Neural cell (in vitro differentiated cells): Measurements from ENCODE around the gene COLQ.

Experiments used
- CTCF ChIP-seq: fragments of 450-650 bp; IDR thresholded peaks from 2 replicates; pipeline ENCODE4 v1.5.1; 2014; ENCODE audit warnings: antibody characterized with exemption, mild to moderate bottlenecking, moderate library complexity; ENCODE audit not compliant: poor library complexity, severe bottlenecking
- RAD21 ChIP-seq: fragments of 450-650 bp; conservative IDR thresholded peaks from 2 replicates; pipeline ENCODE4 v1.6.1; 2014; ENCODE audit warnings: antibody characterized with exemption, mild to moderate bottlenecking, moderate library complexity
- REST ChIP-seq: IDR thresholded peaks from 2 replicates; pipeline ENCODE4 v1.6.1; 2012; ENCODE audit warnings: borderline replicate concordance

DNA sequence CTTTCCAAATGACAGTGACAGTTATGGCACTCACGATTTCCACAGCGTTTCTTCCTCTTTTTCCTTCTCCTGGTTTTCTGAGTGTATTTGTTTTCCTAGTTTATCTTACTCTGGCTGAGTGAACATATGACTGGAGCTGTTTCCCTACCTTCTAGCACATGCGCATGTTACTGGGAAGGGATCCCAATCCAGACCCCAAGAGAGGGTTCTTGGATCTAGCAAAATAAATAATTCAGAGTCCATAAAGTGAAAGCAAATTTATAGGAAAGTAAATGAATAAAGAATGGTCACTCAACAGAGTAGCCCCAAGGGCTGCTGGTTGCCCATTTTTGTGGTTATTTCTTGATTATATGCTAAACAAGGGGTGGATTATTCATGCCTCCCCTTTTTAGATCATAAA lies 118.0 kb downstream of the COLQ start:
- TF ChIP-seq CTCF (no peak), RAD21 (no peak), REST (no peak)
